ENCODE results near the gene COA8.

The COA8 gene

DNA sequence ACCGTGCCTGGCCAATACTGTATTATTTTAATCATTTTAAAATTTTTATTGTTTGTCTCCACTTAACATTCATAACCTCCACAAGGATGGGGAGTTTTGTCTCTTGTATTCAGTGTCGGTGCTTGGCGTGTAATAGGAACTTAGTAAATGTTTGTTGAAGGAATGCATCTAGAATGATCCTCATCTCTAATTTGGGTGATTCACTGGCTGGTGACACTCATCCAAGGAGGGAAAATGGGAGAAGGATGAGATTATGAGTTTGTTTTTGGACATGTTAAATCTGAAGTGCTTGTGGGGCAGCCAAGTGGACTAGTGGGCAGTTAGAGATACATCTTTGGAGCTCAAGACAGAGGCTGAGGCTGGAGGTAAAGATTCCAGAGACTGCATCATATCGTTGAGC lies 71.4 kb downstream of the COA8 start:
- TF ChIP-seq GATA2 (IDR thresholded peaks at IDR 0.05; ENCODE audit: low read depth, low read length): no peak
- TF ChIP-seq GATA3 (IDR thresholded peaks at IDR 0.05; ENCODE audit: low read depth, low read length): no peak

DNA sequence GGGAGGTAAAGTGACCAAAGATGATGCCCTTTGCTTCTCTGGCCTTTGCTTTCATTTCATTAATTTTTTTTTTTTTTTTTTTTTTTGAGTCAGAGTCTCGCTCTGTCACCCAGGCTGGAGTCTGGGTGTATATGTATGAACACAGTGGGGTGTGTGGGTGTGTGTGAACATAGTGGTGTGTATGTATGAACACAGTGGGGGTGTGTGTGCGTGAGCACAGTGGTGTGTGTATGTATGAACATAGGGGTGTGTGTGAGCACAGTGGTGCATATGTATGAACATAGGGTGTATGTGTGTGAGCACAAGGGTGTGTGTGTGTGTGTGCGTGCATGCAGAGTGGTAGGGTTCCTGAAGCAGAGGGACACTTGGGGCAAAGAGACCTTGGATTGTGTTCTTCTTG lies 75.8 kb downstream of the COA8 start:
- no peak for TF ChIP-seq GATA3 (IDR thresholded peaks at IDR 0.05; ENCODE audit: low read depth, low read length)
- no peak for TF ChIP-seq GATA2 (IDR thresholded peaks at IDR 0.05; ENCODE audit: low read depth, low read length)
